K562 (cell line): ENCODE results near the gene BCL7C. TPM values are rescaled to one million over a fixed set of nuclear protein-coding genes. Genes with fewer than 3 reads are reported as not detected.

ENCODE experiments used
- ATF7 ChIP-seq: fragments of 450-650 bp; IDR thresholded peaks from 2 replicates; pipeline ENCODE4 v1.7.1; 2014; ENCODE audit warnings: mild to moderate bottlenecking, moderate library complexity
- CREB3 ChIP-seq: fragments of 450-650 bp; conservative IDR thresholded peaks from 2 replicates; pipeline ENCODE4 v1.6.1; 2016; ENCODE audit warnings: missing genetic modification characterization, low read depth, mild to moderate bottlenecking, missing compliant biosample characterization, moderate library complexity
- E2F4 ChIP-seq: sonication (generic); formaldehyde crosslinking; IDR thresholded peaks from 2 replicates; pipeline ENCODE4 v1.8.0; 2022; ENCODE audit warnings: mild to moderate bottlenecking, low read depth, missing genetic modification reagents
- JUND ChIP-seq, 2 experiments: IDR thresholded peaks; 2 replicates in 1 of 2; 3 replicates in 1 of 2; pipeline ENCODE4 v1.6.1; 2011; ENCODE audit warnings: borderline replicate concordance in 2 of 2, low read depth in 2 of 2, low read length in 2 of 2, improper control_type of control experiment in 1 of 2, missing biosample characterization in 1 of 2, missing genetic modification characterization in 1 of 2, missing genetic modification reagents in 1 of 2
- MCM7 ChIP-seq, 2 experiments: fragments of 450-650 bp; IDR thresholded peaks; 2 replicates each; pipeline ENCODE4 v1.6.1; 2016 to 2018
- PHF8 ChIP-seq: fragments of 200-600 bp; sonication (generic); IDR thresholded peaks from 2 replicates; pipeline ENCODE4 v1.6.1; 2012; ENCODE audit warnings: mixed run types, mild to moderate bottlenecking, inconsistent platforms, low read length, moderate library complexity, borderline replicate concordance
- TFAP4 ChIP-seq: sonication (generic); formaldehyde crosslinking; IDR thresholded peaks from 2 replicates; pipeline ENCODE4 v1.8.0; 2022; ENCODE audit warnings: missing genetic modification reagents, mild to moderate bottlenecking, moderate library complexity, borderline replicate concordance
- YY1 ChIP-seq, 3 experiments: IDR thresholded peaks; 2 replicates each; pipeline ENCODE4 v1.6.1; 2011; ENCODE audit warnings: low read length in 2 of 3, mild to moderate bottlenecking in 2 of 3, moderate library complexity in 2 of 3, borderline replicate concordance in 1 of 3, control low read depth in 1 of 3, low read depth in 1 of 3; ENCODE audit not compliant: insufficient read depth in 3 of 3, insufficient replicate concordance in 2 of 3, control insufficient read depth in 1 of 3, insufficient read length in 1 of 3; ENCODE audit errors: extremely low read depth in 1 of 3
- ZBTB12 ChIP-seq: fragments of 250-450 bp; sonication (Bioruptor Pico); IDR thresholded peaks from 2 replicates; pipeline ENCODE4 v1.4.0; 2020
- polyA plus RNA-seq, 8 experiments: library from polyadenylated mRNA; depleted of rRNA in 4 of 8; stranded (reverse) in 5 of 8; unstranded in 3 of 8; fragments of >200 nt; fragmentation: Nextera tagmentation in 2 of 8; fragmentation: Illumina TruSeq in 1 of 8; extraction: Ambion mirVana in 2 of 8; extraction: Trizol in 1 of 8; gene quantifications; 2 replicates each; pipeline versions ENCODE4 v1.2.1 to v1.2.3, GENCODE V29; 2011 to 2014; ENCODE audit warnings: inconsistent platforms in 1 of 8, missing spikeins in 1 of 8
- total RNA-seq, 7 experiments: library from RNA; depleted of rRNA in 6 of 7; stranded (reverse); fragments of >200 nt in 6 of 7; fragmentation: Illumina TruSeq in 2 of 7; extraction: Trizol in 2 of 7; gene quantifications; 2 replicates each; pipeline versions ENCODE4 v1.2.1 to v1.2.3, GENCODE V29; 2011 to 2021; ENCODE audit warnings: low replicate concordance in 1 of 7

The BCL7C gene
- total and polyA plus RNA-seq, 9 of the 15 experiments (the other 6 are each of a cell fraction or from before 2014, with no cell fraction given): 1.7 to 85.8 (median 19.6) TPM

GRCh38 chr16:30893744-30894539 lies at the start of gene BCL7C (continued):
- TF ChIP-seq TFAP4 (peak; percentile 94), PHF8 (peak; percentile 95), CREB3 (peak; percentile 47; the same call in 1 of the 2 replicates), JUND (IDR thresholded peaks at IDR 0.05; ENCODE audit: borderline replicate concordance, low read depth, low read length) (peak; percentile 11; the same call in 1 of the 2 replicates), JUND (tag; IDR thresholded peaks at IDR 0.05; ENCODE audit: borderline replicate concordance, low read depth, low read length) (peak; percentile 40; the same call in 1 of the 3 replicates), ZBTB12 (CRISPR knock-in tag) (peak; percentile 24; the same call in 1 of the 2 replicates), MCM7 (IDR thresholded peaks at IDR 0.05) (no peak), E2F4 (CRISPR knock-in tag) (peak; percentile 93), YY1 (IDR thresholded peaks at IDR 0.05; ENCODE audit: borderline replicate concordance in 1 of 3, control insufficient read depth in 1 of 3, extremely low read depth in 1 of 3, insufficient read depth in 3 of 3, insufficient read length in 1 of 3, insufficient replicate concordance in 2 of 3, low read depth in 1 of 3, low read length in 2 of 3) (peak in 2 of 3 experiments; percentile 17 to 25), ATF7 (peak; percentile 32; the same call in 1 of the 2 replicates)
